Ovary (tissue), 9 donors: Measurements from ENCODE around the gene CCNQ. TPM values are rescaled to one million over a fixed set of nuclear protein-coding genes. Genes with fewer than 3 reads are reported as not detected.

Experiments
- DNase-seq, 5 donors: peaks; one replicate each; pipeline ENCODE4 v3.0.0-alpha.2; 2019 to 2020
- H3K27ac ChIP-seq, 2 donors: fragments of 200-600 bp; one replicate each; pipeline versions ENCODE4 v1.5.1 to v1.8.0; 2019 to 2022
- H3K27me3 ChIP-seq: fragments of 200-600 bp; one replicate; pipeline ENCODE4 v1.8.0; 2022
- H3K36me3 ChIP-seq: fragments of 200-600 bp; sonication (generic); one replicate; pipeline ENCODE4 v1.5.1; 2019
- H3K4me1 ChIP-seq: one replicate; pipeline ENCODE4 v1.8.1; 2013; ENCODE audit warnings: mild to moderate bottlenecking, moderate library complexity; ENCODE audit not compliant: insufficient read depth
- H3K4me3 ChIP-seq: fragments of 200-600 bp; sonication (generic); one replicate; pipeline ENCODE4 v1.5.1; 2017
- H3K9me3 ChIP-seq, 2 donors: fragments of 200-600 bp in 1 of 2; sonication (generic) in 1 of 2; one replicate each; pipeline versions ENCODE4 v1.5.1 to v1.8.1; 2013 to 2019; ENCODE audit warnings: mild to moderate bottlenecking in 1 of 2, moderate library complexity in 1 of 2
- CTCF ChIP-seq, 3 donors: fragments of 450-650 bp in 2 of 3; fragments of 200-600 bp in 1 of 3; IDR thresholded peaks; one replicate each; pipeline versions ENCODE4 v1.5.1 to v1.8.0; 2016 to 2022; ENCODE audit warnings: antibody characterized with exemption in 3 of 3, mild to moderate bottlenecking in 1 of 3
- EP300 ChIP-seq: sonication (generic); formaldehyde crosslinking; IDR thresholded peaks from one replicate; pipeline ENCODE4 v1.6.1; 2017; ENCODE audit warnings: antibody characterized with exemption
- POLR2A ChIP-seq: fragments of 450-650 bp; IDR thresholded peaks from one replicate; pipeline ENCODE4 v1.6.1; 2017; ENCODE audit warnings: antibody characterized with exemption, mild to moderate bottlenecking, moderate library complexity
- WGBS, 3 donors: extraction: QIAGEN DNeasy Blood & Tissue Kit in 1 of 3; methylation state at CpG; one replicate each; pipeline versions ENCODE4 v1.1.5 to v1.1.7; 2013 to 2017; 5-methylcytosine and 5-hydroxymethylcytosine counted together
- intact Hi-C, 4 donors: fragments of 100-400 bp; cut with DNase I; formaldehyde crosslinking; loops; one replicate each; pipeline versions ENCODE4 v1.11.0 to v1.15.1; 2022 to 2023
- polyA plus RNA-seq, 2 donors: library from polyadenylated mRNA; stranded (reverse); fragments of 200-250 nt in 1 of 2; fragments of 350-450 nt in 1 of 2; fragmentation: Illumina TruSeq in 1 of 2; extraction: RNeasy Lipid Tissue Mini Kit (QIAGEN cat#74804) in 1 of 2; gene quantifications; one replicate each; pipeline ENCODE4 v1.2.3, GENCODE V29; 2013 to 2014
- total RNA-seq, 7 donors: library from RNA; depleted of rRNA in 2 of 7; stranded (reverse); fragments of >200 nt in 2 of 7; fragmentation: NEBNext Ultra II Directional in 3 of 7; extraction: Animal tissue kit (Norgen Biotek cat#: 25700) in 3 of 7; gene quantifications; one replicate each; pipeline versions ENCODE4 v1.1.0 to v1.2.4, GENCODE V29; 2016 to 2023
- donor health status: DM: no; HTN: no; CAD: no; lungs with moderate emphysema.
- donor health status: DM: no; HTN: no; CAD: no.
- donor health status: Bipolar disorder and iron deficiency.
- donor health status: DM: yes; HTN: yes; CAD: no.
- donor health status: DM: no; HTN: no; CAD: no.
- donor health status: DM: yes; HTN: yes; CAD: no.

CCNQ gene
- total and polyA plus RNA-seq, 9 donors = 15.5 to 23.8 (median 19.3) TPM

- Histone ChIP-seq H3K27ac (no peak overlapping the region), H3K36me3 (no peaks in the 10 kb centered on the region), H3K4me1 (no peaks in the 10 kb centered on the region), H3K9me3 (no peaks in the 10 kb centered on the region), H3K27me3 (no peaks in the 10 kb centered on the region), H3K4me3 (no peak overlapping the region)
- intact Hi-C loops = loop anchor here in 2 of 4 donors (10.0 kb wide), 4 partner anchors 58 to 408 kb away; no protein-coding TSS in a partner anchor
- no peak for DNase-seq
- no peak for TF ChIP-seq CTCF (IDR thresholded peaks at IDR 0.05)
- no peak for TF ChIP-seq EP300
- no peak for TF ChIP-seq POLR2A
- 55 to 59% (median 58%) methylated on average over 7 of the region's 7 CpGs for WGBS, 3 donors
These were observed 51.7 kb downstream of the CCNQ start for GRCh38 chrX:153547195-153547594.

DNA sequence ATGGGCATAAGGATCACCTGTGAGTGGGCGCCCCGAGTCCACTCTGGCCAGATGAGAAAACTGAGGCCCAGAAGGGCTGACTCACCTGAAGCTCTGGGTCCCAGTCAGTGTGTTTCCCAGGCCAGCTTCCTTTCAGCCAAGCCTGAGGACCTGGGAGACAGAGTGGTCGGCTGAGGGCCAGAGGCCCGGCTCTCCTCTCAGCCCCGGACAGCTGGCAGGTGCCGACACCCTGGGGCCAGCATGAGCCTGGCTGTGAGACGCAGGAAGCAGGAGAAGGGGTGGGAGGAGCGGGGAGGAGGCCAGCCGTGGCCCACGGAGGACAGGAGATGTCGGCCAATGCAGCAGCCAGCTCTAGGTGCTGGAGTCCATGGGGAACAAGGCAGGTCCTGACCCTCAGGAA, 52.6 kb downstream of the CCNQ start:
- Histone ChIP-seq H3K4me3 (no peak overlapping the region), H3K9me3 (no peaks in the 10 kb centered on the region), H3K4me1 (no peaks in the 10 kb centered on the region), H3K27me3 (no peaks in the 10 kb centered on the region), H3K36me3 (no peaks in the 10 kb centered on the region), H3K27ac (no peak overlapping the region)
- TF ChIP-seq POLR2A (no peak), CTCF (IDR thresholded peaks at IDR 0.05) (no peak), EP300 (no peak)
- WGBS, 3 donors = 73 to 76% (median 73%) methylated on average over 11 of the region's 11 CpGs
- intact Hi-C loops = loop anchor here in 2 of 4 donors (10.0 kb wide), 4 partner anchors 58 to 408 kb away; no protein-coding TSS in a partner anchor
- DNase-seq = no peak

DNA sequence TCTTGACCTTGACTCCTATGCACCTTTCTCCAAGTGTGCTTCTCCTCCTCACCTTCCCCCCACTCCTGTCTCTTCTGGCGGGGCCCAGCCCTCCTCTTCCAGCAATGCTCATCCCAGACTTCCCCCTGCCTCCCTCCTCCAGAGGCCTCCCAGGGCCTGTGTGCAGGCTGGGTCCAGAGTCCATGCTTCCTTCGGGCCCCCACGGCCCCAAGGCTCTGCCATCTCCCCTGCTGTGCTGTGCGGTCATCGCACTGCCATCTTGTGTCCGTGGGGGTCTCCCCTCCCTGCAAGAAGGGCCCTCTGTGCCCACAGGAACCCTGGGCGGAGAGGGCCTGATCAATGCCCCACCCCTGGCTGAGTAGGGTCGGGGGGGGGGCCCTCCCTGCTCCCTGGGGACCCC, 54.2 kb downstream of the CCNQ start:
- Histone ChIP-seq H3K4me1 (no peaks in the 10 kb centered on the region), H3K4me3 (no peak overlapping the region), H3K9me3 (no peaks in the 10 kb centered on the region), H3K27me3 (no peaks in the 10 kb centered on the region), H3K27ac (no peak overlapping the region), H3K36me3 (no peaks in the 10 kb centered on the region)
- WGBS, 3 donors = 68 to 79% (median 76%) methylated on average over 7 to 8 of the region's 8 CpGs
- intact Hi-C loops = loop anchor here in 2 of 4 donors (10.0 kb wide), 4 partner anchors 60 to 410 kb away; no protein-coding TSS in a partner anchor
- TF ChIP-seq CTCF (IDR thresholded peaks at IDR 0.05) = no peak
- no peak for DNase-seq

- no peaks in the 10 kb centered on the region for H3K9me3 ChIP-seq
- H3K4me1 ChIP-seq = no peaks in the 10 kb centered on the region
- H3K36me3 ChIP-seq = no peaks in the 10 kb centered on the region
- H3K27me3 ChIP-seq = no peaks in the 10 kb centered on the region
- intact Hi-C loops = loop anchor here in 2 of 4 donors (10.0 kb wide), 4 partner anchors 55 to 415 kb away; no protein-coding TSS in a partner anchor
- no peak for TF ChIP-seq POLR2A
- no peak for TF ChIP-seq EP300
- TF ChIP-seq CTCF (IDR thresholded peaks at IDR 0.05) = no peak
- H3K4me3 ChIP-seq = no peak overlapping the region
- no peak for DNase-seq
- 67 to 73% (median 71%) methylated on average over 9 of the region's 9 CpGs for WGBS, 3 donors
- H3K27ac ChIP-seq = no peak overlapping the region
These were observed 59.0 kb downstream of the CCNQ start for GRCh38 chrX:153539979-153540358.
